GM23338 (cell line): Measurements from ENCODE around the gene CREB3L2. TPM values are rescaled to one million over a fixed set of nuclear protein-coding genes. Genes with fewer than 3 reads are reported as not detected.

Source experiments
- ATAC-seq: fragments of 200-7000 bp; cut with Tn5 transposase; 3 replicates; pipeline ENCODE4 v1.9.1; 2020
- DNase-seq: peaks from one replicate; pipeline ENCODE4 v3.0.0-alpha.2; 2015; ENCODE audit warnings: low spot score
- H2AFZ ChIP-seq: fragments of 200-600 bp; sonication (generic); 2 replicates; pipeline ENCODE4 v1.8.0; 2016; ENCODE audit warnings: antibody characterized with exemption, mild to moderate bottlenecking, moderate library complexity
- H3F3A ChIP-seq: fragments of 200-600 bp; sonication (generic); replicated peaks from 2 replicates; pipeline ENCODE4 v1.8.0; 2017; ENCODE audit warnings: antibody characterized with exemption, mixed run types, low read depth
- H3K27ac ChIP-seq: fragments of 200-600 bp; sonication (generic); 2 replicates; pipeline ENCODE4 v1.6.1; 2016; ENCODE audit warnings: low read depth
- H3K27me3 ChIP-seq: fragments of 200-600 bp; sonication (generic); 2 replicates; pipeline ENCODE4 v1.8.0; 2016; ENCODE audit warnings: mild to moderate bottlenecking, mixed run types, moderate library complexity; ENCODE audit not compliant: insufficient read depth
- H3K36me3 ChIP-seq: fragments of 200-600 bp; sonication (generic); 2 replicates; pipeline ENCODE4 v1.8.0; 2016; ENCODE audit warnings: mild to moderate bottlenecking; ENCODE audit not compliant: insufficient read depth
- H3K4me1 ChIP-seq: fragments of 200-600 bp; sonication (generic); 2 replicates; pipeline ENCODE4 v1.8.0; 2016; ENCODE audit warnings: mild to moderate bottlenecking, moderate library complexity; ENCODE audit not compliant: insufficient read depth
- H3K4me2 ChIP-seq: fragments of 200-600 bp; sonication (generic); 2 replicates; pipeline ENCODE4 v1.7.1; 2017; ENCODE audit warnings: mixed run types
- H3K4me3 ChIP-seq: fragments of 200-600 bp; sonication (generic); 2 replicates; pipeline ENCODE4 v1.6.1; 2016; ENCODE audit warnings: mixed run types
- H3K79me2 ChIP-seq: fragments of 200-600 bp; sonication (generic); replicated peaks from 2 replicates; pipeline ENCODE4 v1.8.0; 2017; ENCODE audit warnings: mild to moderate bottlenecking; ENCODE audit not compliant: insufficient read depth
- H3K9me2 ChIP-seq: fragments of 200-600 bp; sonication (generic); 2 replicates; pipeline ENCODE4 v1.8.0; 2017; ENCODE audit not compliant: insufficient read depth
- H4K20me1 ChIP-seq: fragments of 200-600 bp; sonication (generic); replicated peaks from 2 replicates; pipeline ENCODE4 v1.8.0; 2017; ENCODE audit warnings: mild to moderate bottlenecking; ENCODE audit not compliant: insufficient read depth
- H3K27ac Mint-ChIP-seq: 2 replicates; pipeline ENCODE4 v1.8.0; 2020; ENCODE audit warnings: inconsistent platforms, mild to moderate bottlenecking, moderate library complexity, mixed read lengths
- H3K27me3 Mint-ChIP-seq: 3 replicates; pipeline ENCODE4 v1.8.0; 2022; ENCODE audit warnings: low read depth, mild to moderate bottlenecking, moderate library complexity, mixed read lengths, inconsistent platforms; ENCODE audit not compliant: insufficient read depth, poor library complexity
- H3K36me3 Mint-ChIP-seq: 3 replicates; pipeline ENCODE4 v1.8.0; 2021; ENCODE audit warnings: low read depth, mild to moderate bottlenecking, inconsistent platforms, moderate library complexity, mixed read lengths
- H3K4me1 Mint-ChIP-seq: 3 replicates; pipeline ENCODE4 v1.8.0; 2020; ENCODE audit warnings: mild to moderate bottlenecking, inconsistent platforms, mixed read lengths
- H3K4me3 Mint-ChIP-seq: 3 replicates; pipeline ENCODE4 v1.8.0; 2021; ENCODE audit warnings: moderate library complexity, mild to moderate bottlenecking, inconsistent platforms, mixed read lengths
- H3K9me3 Mint-ChIP-seq: 3 replicates; pipeline ENCODE4 v1.8.0; 2020; ENCODE audit warnings: moderate library complexity, mild to moderate bottlenecking, inconsistent platforms, mixed read lengths
- CREB1 ChIP-seq: fragments of 250-450 bp; sonication (Bioruptor Pico); IDR thresholded peaks from 2 replicates; pipeline ENCODE4 v1.5.0; 2020; ENCODE audit warnings: low read depth, mild to moderate bottlenecking, moderate library complexity
- EZH2phosphoT487 ChIP-seq: fragments of 200-600 bp; sonication (generic); IDR thresholded peaks from one replicate; pipeline ENCODE4 v1.8.1; 2018; ENCODE audit warnings: antibody characterized with exemption; ENCODE audit not compliant: unreplicated experiment
- JUNB ChIP-seq: IDR thresholded peaks from one replicate; pipeline ENCODE4 v1.6.1; 2016; ENCODE audit warnings: antibody characterized with exemption; ENCODE audit not compliant: unreplicated experiment
- NANOG ChIP-seq: IDR thresholded peaks from 2 replicates; pipeline ENCODE4 v1.6.1; 2016; ENCODE audit warnings: antibody characterized with exemption, borderline replicate concordance
- POLR2AphosphoS5 ChIP-seq: IDR thresholded peaks from 2 replicates; pipeline ENCODE4 v1.6.1; 2016; ENCODE audit warnings: antibody characterized with exemption, low read depth
- STAT1 ChIP-seq: IDR thresholded peaks from one replicate; pipeline ENCODE4 v1.6.1; 2016; ENCODE audit warnings: antibody characterized with exemption; ENCODE audit not compliant: unreplicated experiment
- ZNF114 ChIP-seq: fragments of 250-450 bp; sonication (Bioruptor Pico); IDR thresholded peaks from 2 replicates; pipeline ENCODE4 v1.5.0; 2020; ENCODE audit warnings: mild to moderate bottlenecking, moderate library complexity
- ZNF331 ChIP-seq: fragments of 250-450 bp; sonication (Bioruptor Pico); IDR thresholded peaks from 2 replicates; pipeline ENCODE4 v1.5.0; 2020; ENCODE audit warnings: low read depth, mild to moderate bottlenecking, moderate library complexity
- polyA plus RNA-seq: library from polyadenylated mRNA; unstranded; fragments of >200 nt; fragmentation: Nextera tagmentation; extraction: Ambion mirVana; gene quantifications from 2 replicates; pipeline ENCODE4 v1.2.1, GENCODE V29; 2016
- total RNA-seq: library from RNA; depleted of rRNA; stranded (reverse); fragments of >200 nt; shearing (Covaris generic); gene quantifications from 2 replicates; pipeline ENCODE4 v1.2.3, GENCODE V29; 2014
- TF ChIP-seq, protein P1 (sequence below), 2 experiments: fragments of 200-600 bp in 1 of 2; sonication (generic) in 1 of 2; conservative IDR thresholded peaks; 2 replicates each; pipeline versions ENCODE4 v1.5.1 to v1.6.1; 2016 to 2017; ENCODE audit warnings: antibody characterized with exemption in 2 of 2, low read depth in 2 of 2, mild to moderate bottlenecking in 2 of 2, moderate library complexity in 1 of 2
- TF ChIP-seq, protein P2 (sequence below): IDR thresholded peaks from one replicate; pipeline ENCODE4 v1.6.1; 2018; ENCODE audit warnings: antibody characterized with exemption; ENCODE audit not compliant: unreplicated experiment
- TF ChIP-seq, protein P3 (sequence below): fragments of 250-450 bp; sonication (Bioruptor Pico); IDR thresholded peaks from 2 replicates; pipeline ENCODE4 v1.5.0; 2020; ENCODE audit warnings: mild to moderate bottlenecking, moderate library complexity

The CREB3L2 gene
- total and polyA plus RNA-seq, 2 experiments from 2014 or later: 14.5 to 27.1 TPM

DNA sequence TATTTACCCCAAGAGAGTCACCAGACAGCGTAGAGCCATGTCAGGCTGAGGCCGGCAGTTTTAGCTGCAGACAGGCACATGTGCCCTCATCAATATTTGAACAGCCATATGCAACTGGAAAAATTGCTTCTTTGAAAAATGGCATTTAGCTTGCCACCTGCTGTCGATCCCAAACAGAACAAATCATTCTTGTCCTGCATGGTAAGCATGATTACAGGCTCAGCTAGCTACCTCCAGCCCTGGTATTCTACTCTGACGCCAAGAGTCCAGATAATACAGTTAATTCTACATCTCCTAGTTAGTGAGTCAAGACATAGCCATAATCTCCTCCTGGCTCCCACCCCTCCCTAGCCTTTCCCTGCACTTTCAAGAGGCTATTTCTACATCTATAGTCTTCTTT is 7.7 kb downstream of the CREB3L2 start:
- Histone ChIP-seq H3K27ac (0 out of 2 replicates have a peak overlapping the region, but pooled peaks have one; percentile 26), H3K4me1 (peaks cover 39% of the 10 kb centered on the region), H3K27me3 (no peaks in the 10 kb centered on the region), H3K4me3 (no peak overlapping the region), H3K79me2 (peaks cover 100% of the 10 kb centered on the region), H4K20me1 (peaks cover 8% of the 10 kb centered on the region; the same call in 1 of the 2 replicates), H3F3A (no peaks in the 10 kb centered on the region), H3K4me2 (no peak overlapping the region), H2AFZ (no peak overlapping the region), H3K36me3 (0 out of 2 replicates have a peak, but pooled peaks cover 2% of the 10 kb centered on the region), H3K9me2 (no peaks in the 10 kb centered on the region)
- Mint-ChIP-seq H3K4me3 (no peak overlapping the region), H3K36me3 (peaks cover 20% of the 10 kb centered on the region; the same call in 2 of the 3 replicates), H3K27ac (0 out of 2 replicates have a peak overlapping the region, but pooled peaks have one; percentile 12), H3K4me1 (peaks cover 14% of the 10 kb centered on the region), H3K9me3 (no peaks in the 10 kb centered on the region), H3K27me3 (peaks cover 2% of the 10 kb centered on the region)
- DNase-seq: no peak
- TF ChIP-seq ZNF331 (CRISPR knock-in tag) (no peak), POLR2AphosphoS5 (no peak), ZNF114 (CRISPR knock-in tag) (no peak), NANOG (no peak), EZH2phosphoT487 (no peak), CREB1 (CRISPR knock-in tag) (no peak), STAT1 (no peak), JUNB (no peak)
- TF ChIP-seq, protein P1, sequence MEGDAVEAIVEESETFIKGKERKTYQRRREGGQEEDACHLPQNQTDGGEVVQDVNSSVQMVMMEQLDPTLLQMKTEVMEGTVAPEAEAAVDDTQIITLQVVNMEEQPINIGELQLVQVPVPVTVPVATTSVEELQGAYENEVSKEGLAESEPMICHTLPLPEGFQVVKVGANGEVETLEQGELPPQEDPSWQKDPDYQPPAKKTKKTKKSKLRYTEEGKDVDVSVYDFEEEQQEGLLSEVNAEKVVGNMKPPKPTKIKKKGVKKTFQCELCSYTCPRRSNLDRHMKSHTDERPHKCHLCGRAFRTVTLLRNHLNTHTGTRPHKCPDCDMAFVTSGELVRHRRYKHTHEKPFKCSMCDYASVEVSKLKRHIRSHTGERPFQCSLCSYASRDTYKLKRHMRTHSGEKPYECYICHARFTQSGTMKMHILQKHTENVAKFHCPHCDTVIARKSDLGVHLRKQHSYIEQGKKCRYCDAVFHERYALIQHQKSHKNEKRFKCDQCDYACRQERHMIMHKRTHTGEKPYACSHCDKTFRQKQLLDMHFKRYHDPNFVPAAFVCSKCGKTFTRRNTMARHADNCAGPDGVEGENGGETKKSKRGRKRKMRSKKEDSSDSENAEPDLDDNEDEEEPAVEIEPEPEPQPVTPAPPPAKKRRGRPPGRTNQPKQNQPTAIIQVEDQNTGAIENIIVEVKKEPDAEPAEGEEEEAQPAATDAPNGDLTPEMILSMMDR (conservative IDR thresholded peaks at IDR 0.05; ENCODE audit: low read depth in 2 of 2): no peak
- TF ChIP-seq, protein P2, sequence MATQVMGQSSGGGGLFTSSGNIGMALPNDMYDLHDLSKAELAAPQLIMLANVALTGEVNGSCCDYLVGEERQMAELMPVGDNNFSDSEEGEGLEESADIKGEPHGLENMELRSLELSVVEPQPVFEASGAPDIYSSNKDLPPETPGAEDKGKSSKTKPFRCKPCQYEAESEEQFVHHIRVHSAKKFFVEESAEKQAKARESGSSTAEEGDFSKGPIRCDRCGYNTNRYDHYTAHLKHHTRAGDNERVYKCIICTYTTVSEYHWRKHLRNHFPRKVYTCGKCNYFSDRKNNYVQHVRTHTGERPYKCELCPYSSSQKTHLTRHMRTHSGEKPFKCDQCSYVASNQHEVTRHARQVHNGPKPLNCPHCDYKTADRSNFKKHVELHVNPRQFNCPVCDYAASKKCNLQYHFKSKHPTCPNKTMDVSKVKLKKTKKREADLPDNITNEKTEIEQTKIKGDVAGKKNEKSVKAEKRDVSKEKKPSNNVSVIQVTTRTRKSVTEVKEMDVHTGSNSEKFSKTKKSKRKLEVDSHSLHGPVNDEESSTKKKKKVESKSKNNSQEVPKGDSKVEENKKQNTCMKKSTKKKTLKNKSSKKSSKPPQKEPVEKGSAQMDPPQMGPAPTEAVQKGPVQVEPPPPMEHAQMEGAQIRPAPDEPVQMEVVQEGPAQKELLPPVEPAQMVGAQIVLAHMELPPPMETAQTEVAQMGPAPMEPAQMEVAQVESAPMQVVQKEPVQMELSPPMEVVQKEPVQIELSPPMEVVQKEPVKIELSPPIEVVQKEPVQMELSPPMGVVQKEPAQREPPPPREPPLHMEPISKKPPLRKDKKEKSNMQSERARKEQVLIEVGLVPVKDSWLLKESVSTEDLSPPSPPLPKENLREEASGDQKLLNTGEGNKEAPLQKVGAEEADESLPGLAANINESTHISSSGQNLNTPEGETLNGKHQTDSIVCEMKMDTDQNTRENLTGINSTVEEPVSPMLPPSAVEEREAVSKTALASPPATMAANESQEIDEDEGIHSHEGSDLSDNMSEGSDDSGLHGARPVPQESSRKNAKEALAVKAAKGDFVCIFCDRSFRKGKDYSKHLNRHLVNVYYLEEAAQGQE: no peak
- TF ChIP-seq, protein P3, sequence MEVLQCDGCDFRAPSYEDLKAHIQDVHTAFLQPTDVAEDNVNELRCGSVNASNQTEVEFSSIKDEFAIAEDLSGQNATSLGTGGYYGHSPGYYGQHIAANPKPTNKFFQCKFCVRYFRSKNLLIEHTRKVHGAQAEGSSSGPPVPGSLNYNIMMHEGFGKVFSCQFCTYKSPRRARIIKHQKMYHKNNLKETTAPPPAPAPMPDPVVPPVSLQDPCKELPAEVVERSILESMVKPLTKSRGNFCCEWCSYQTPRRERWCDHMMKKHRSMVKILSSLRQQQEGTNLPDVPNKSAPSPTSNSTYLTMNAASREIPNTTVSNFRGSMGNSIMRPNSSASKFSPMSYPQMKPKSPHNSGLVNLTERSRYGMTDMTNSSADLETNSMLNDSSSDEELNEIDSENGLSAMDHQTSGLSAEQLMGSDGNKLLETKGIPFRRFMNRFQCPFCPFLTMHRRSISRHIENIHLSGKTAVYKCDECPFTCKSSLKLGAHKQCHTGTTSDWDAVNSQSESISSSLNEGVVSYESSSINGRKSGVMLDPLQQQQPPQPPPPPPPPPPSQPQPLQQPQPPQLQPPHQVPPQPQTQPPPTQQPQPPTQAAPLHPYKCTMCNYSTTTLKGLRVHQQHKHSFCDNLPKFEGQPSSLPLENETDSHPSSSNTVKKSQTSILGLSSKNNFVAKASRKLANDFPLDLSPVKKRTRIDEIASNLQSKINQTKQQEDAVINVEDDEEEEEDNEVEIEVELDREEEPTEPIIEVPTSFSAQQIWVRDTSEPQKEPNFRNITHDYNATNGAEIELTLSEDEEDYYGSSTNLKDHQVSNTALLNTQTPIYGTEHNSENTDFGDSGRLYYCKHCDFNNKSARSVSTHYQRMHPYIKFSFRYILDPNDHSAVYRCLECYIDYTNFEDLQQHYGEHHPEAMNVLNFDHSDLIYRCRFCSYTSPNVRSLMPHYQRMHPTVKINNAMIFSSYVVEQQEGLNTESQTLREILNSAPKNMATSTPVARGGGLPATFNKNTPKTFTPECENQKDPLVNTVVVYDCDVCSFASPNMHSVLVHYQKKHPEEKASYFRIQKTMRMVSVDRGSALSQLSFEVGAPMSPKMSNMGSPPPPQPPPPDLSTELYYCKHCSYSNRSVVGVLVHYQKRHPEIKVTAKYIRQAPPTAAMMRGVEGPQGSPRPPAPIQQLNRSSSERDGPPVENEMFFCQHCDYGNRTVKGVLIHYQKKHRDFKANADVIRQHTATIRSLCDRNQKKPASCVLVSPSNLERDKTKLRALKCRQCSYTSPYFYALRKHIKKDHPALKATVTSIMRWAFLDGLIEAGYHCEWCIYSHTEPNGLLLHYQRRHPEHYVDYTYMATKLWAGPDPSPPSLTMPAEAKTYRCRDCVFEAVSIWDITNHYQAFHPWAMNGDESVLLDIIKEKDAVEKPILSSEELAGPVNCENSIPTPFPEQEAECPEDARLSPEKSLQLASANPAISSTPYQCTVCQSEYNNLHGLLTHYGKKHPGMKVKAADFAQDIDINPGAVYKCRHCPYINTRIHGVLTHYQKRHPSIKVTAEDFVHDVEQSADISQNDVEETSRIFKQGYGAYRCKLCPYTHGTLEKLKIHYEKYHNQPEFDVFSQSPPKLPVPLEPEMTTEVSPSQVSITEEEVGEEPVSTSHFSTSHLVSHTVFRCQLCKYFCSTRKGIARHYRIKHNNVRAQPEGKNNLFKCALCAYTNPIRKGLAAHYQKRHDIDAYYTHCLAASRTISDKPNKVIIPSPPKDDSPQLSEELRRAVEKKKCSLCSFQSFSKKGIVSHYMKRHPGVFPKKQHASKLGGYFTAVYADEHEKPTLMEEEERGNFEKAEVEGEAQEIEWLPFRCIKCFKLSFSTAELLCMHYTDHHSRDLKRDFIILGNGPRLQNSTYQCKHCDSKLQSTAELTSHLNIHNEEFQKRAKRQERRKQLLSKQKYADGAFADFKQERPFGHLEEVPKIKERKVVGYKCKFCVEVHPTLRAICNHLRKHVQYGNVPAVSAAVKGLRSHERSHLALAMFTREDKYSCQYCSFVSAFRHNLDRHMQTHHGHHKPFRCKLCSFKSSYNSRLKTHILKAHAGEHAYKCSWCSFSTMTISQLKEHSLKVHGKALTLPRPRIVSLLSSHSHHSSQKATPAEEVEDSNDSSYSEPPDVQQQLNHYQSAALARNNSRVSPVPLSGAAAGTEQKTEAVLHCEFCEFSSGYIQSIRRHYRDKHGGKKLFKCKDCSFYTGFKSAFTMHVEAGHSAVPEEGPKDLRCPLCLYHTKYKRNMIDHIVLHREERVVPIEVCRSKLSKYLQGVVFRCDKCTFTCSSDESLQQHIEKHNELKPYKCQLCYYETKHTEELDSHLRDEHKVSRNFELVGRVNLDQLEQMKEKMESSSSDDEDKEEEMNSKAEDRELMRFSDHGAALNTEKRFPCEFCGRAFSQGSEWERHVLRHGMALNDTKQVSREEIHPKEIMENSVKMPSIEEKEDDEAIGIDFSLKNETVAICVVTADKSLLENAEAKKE: no peak
- no peak for ATAC-seq
